GM23248 (cell line): ENCODE data around the gene SLC66A1. TPM values are rescaled to one million over a fixed set of nuclear protein-coding genes. Genes with fewer than 3 reads are reported as not detected.
"Not testable (repeated sequence)": the region's sequence is repeated elsewhere in the genome, so short reads cannot be mapped to it uniquely, and the experiment has no call there.

Experiments
- DNase-seq: peaks from one replicate; pipeline ENCODE4 v3.0.0-alpha.2; 2015
- H2AFZ ChIP-seq: fragments of 200-600 bp; sonication (generic); 2 replicates; pipeline ENCODE4 v1.6.1; 2016; ENCODE audit warnings: antibody characterized with exemption
- H3F3A ChIP-seq: fragments of 200-600 bp; sonication (generic); 2 replicates; pipeline ENCODE4 v1.6.1; 2016; ENCODE audit warnings: mild to moderate bottlenecking, antibody characterized with exemption, mixed run types; ENCODE audit not compliant: insufficient read depth
- H3K27ac ChIP-seq: fragments of 200-600 bp; sonication (generic); 2 replicates; pipeline ENCODE4 v1.5.1; 2016; ENCODE audit warnings: mild to moderate bottlenecking
- H3K27me3 ChIP-seq: fragments of 200-600 bp; sonication (generic); replicated peaks from 2 replicates; pipeline ENCODE4 v1.6.1; 2016; ENCODE audit warnings: mild to moderate bottlenecking; ENCODE audit not compliant: insufficient read depth
- H3K36me3 ChIP-seq: fragments of 200-600 bp; sonication (generic); 2 replicates; pipeline ENCODE4 v1.6.1; 2016; ENCODE audit warnings: low read depth, mild to moderate bottlenecking
- H3K4me1 ChIP-seq: fragments of 200-600 bp; sonication (generic); 2 replicates; pipeline ENCODE4 v1.6.1; 2016; ENCODE audit warnings: mild to moderate bottlenecking; ENCODE audit not compliant: insufficient read depth
- H3K4me2 ChIP-seq: fragments of 200-600 bp; sonication (generic); one replicate; pipeline ENCODE4 v1.6.1; 2016; ENCODE audit warnings: mild to moderate bottlenecking; ENCODE audit not compliant: unreplicated experiment
- H3K4me3 ChIP-seq: fragments of 200-600 bp; sonication (generic); 2 replicates; pipeline ENCODE4 v1.5.1; 2016; ENCODE audit warnings: mild to moderate bottlenecking
- H3K79me2 ChIP-seq: fragments of 200-600 bp; sonication (generic); 2 replicates; pipeline ENCODE4 v1.6.1; 2016; ENCODE audit warnings: mild to moderate bottlenecking; ENCODE audit not compliant: insufficient read depth
- H3K9ac ChIP-seq: fragments of 200-600 bp; sonication (generic); 2 replicates; pipeline ENCODE4 v1.6.1; 2016; ENCODE audit warnings: mild to moderate bottlenecking
- H3K9me2 ChIP-seq: fragments of 200-600 bp; sonication (generic); 2 replicates; pipeline ENCODE4 v1.6.1; 2016; ENCODE audit warnings: mixed run types, mild to moderate bottlenecking, moderate library complexity; ENCODE audit not compliant: insufficient read depth
- H3K9me3 ChIP-seq: fragments of 200-600 bp; sonication (generic); one replicate; pipeline ENCODE4 v1.6.1; 2017; ENCODE audit warnings: low read depth
- H4K20me1 ChIP-seq: fragments of 200-600 bp; sonication (generic); 2 replicates; pipeline ENCODE4 v1.6.0; 2016; ENCODE audit not compliant: insufficient read depth
- EZH2 ChIP-seq: fragments of 200-600 bp; sonication (generic); IDR thresholded peaks from 2 replicates; pipeline ENCODE4 v1.6.1; 2018; ENCODE audit warnings: antibody characterized with exemption, mild to moderate bottlenecking; ENCODE audit not compliant: insufficient read depth, poor library complexity, severe bottlenecking
- EZH2phosphoT487 ChIP-seq: fragments of 200-600 bp; sonication (generic); IDR thresholded peaks from 2 replicates; pipeline ENCODE4 v1.6.1; 2018; ENCODE audit warnings: antibody characterized with exemption, moderate library complexity, mild to moderate bottlenecking, low read depth; ENCODE audit not compliant: insufficient read depth
- WGBS, 2 experiments: methylation state at CpG; one replicate each; pipeline ENCODE4 v1.1.6; 2015 to 2017; ENCODE audit warnings: low lambda C conversion rate in 2 of 2, low coverage in 1 of 2; ENCODE audit errors: missing lambda C conversion rate in 2 of 2; 5-methylcytosine and 5-hydroxymethylcytosine counted together
- in situ Hi-C: fragments of 300-500 bp; cut with MboI; formaldehyde crosslinking; loops from 2 replicates; pipeline ENCODE4 v1.15.0; 2020
- polyA plus RNA-seq: library from polyadenylated mRNA; unstranded; fragments of >200 nt; fragmentation: Nextera tagmentation; extraction: Ambion mirVana; gene quantifications from 2 replicates; pipeline ENCODE4 v1.2.1, GENCODE V29; 2016
- total RNA-seq: library from RNA; depleted of rRNA; stranded (reverse); fragments of >200 nt; shearing (Covaris generic); gene quantifications from 2 replicates; pipeline ENCODE4 v1.2.3, GENCODE V29; 2014; rRNA removed

The SLC66A1 gene, protein sequence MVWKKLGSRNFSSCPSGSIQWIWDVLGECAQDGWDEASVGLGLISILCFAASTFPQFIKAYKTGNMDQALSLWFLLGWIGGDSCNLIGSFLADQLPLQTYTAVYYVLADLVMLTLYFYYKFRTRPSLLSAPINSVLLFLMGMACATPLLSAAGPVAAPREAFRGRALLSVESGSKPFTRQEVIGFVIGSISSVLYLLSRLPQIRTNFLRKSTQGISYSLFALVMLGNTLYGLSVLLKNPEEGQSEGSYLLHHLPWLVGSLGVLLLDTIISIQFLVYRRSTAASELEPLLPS
- total RNA-seq (16.2 and 20.5 TPM in 2 replicates), polyA plus RNA-seq (13.1 and 13.5 TPM in 2 replicates)

DNA sequence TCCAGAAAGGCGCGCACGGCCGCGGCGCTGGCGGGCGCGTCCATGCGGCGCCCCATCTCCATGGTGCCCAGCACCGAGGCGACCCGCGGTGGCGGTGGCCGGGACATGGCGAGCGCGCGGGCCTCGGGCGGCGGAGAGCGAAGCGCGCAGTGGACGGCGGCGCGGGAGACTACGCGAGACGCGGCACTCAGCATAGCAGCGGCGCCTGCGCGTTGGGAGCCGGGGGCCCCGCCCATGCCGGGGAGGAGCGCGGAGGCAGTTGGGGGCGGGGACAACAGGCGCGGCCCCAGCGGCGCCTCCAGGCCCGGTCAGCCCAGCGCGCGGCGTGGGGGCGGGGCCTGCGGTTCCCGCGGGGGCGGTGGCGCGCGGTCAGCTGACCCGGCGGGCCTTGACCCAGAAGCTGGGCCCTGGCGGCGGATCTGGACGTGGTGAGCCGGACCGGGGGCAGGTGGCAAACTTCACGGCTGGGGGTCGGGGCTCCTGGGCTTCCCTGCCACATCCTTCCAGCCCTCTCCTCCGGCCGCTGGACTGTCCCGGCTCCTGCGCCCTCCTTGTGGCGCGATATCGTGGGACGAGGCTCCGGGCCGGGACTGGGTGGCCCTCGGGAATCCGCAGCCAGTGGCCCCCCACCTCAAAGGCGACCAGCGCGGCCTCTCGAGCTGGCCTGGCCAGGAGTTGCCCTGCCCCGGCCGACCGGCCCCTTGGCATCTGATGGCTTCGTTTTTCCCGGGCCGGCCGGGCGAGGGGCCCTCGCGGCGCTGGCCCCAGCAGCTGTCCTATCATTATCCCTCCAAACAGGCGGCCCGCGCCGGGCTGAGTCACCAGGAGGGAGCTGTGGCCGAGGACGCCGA, at the start of gene SLC66A1, which contains the start of gene AKR7A2:
Gene SLC66A1 (plus strand): TSS at position 396 of the 851 bp plus-strand sequence. CDS start 5,352 bp downstream, outside the sequence.
Gene AKR7A2 (minus strand): TSS at position 214 of the 851 bp plus-strand sequence. CDS start 20 bp downstream, at position 194.
- H3K9me3 ChIP-seq, result no peaks in the 10 kb centered on the region
- H3F3A ChIP-seq, result 0 out of 2 replicates have a peak, but pooled peaks cover 8% of the 10 kb centered on the region
- no peak for TF ChIP-seq EZH2
- TF ChIP-seq EZH2phosphoT487, result no peak
- H3K4me3 ChIP-seq, result peak within 1 kb of the TSS; percentile 82
- peak within 1 kb of the TSS; percentile 88 for H3K9ac ChIP-seq
- H3K27ac ChIP-seq, result peak within 1 kb of the TSS; percentile 76
- H4K20me1 ChIP-seq, result no peaks in the 10 kb centered on the region; the same call in 1 of the 2 replicates
- DNase-seq, result peak; percentile 98
- H3K9me2 ChIP-seq, result no peaks in the 10 kb centered on the region
- peaks cover 44% of the 10 kb centered on the region for H3K79me2 ChIP-seq
- H2AFZ ChIP-seq, result peak within 1 kb of the TSS; percentile 79
- H3K27me3 ChIP-seq, result no peaks in the 10 kb centered on the region
- peaks cover 7% of the 10 kb centered on the region; the same call in 1 of the 2 replicates for H3K36me3 ChIP-seq
- H3K4me1 ChIP-seq, result peaks cover 19% of the 10 kb centered on the region
- peak within 1 kb of the TSS; percentile 98 for H3K4me2 ChIP-seq
- in situ Hi-C loops, result no loop called here
- WGBS, 2 experiments, result 2% methylated on average over 65 to 94 of the region's 105 CpGs

DNA sequence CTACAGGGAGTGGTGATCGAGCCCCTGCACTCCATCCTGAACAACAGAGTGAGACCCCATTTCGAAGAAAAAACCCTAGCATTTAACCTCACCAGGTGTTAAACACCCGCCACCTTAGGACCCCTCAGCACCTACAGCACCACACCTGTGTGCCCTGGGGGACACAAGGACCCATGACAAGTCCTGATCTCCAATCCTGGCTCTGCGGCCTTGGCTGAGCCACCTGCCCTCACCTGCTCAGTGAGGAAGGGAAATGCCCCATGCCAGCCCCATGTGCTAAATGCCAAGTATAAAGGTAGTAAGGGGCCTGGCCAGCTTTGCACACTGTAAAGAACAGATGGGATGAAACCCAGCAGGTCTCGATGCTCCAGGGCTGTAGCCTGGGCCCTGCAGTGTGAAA, 49.4 kb upstream of the SLC66A1 start:
- H3K27ac ChIP-seq, result no peak overlapping the region
- no peaks in the 10 kb centered on the region for H3K9me3 ChIP-seq
- H3K9me2 ChIP-seq, result no peaks in the 10 kb centered on the region
- no peaks in the 10 kb centered on the region for H4K20me1 ChIP-seq
- H3K4me2 ChIP-seq, result no peak overlapping the region
- no peaks in the 10 kb centered on the region for H3K27me3 ChIP-seq
- DNase-seq, result no peak
- no peaks in the 10 kb centered on the region for H3K79me2 ChIP-seq
- no peak overlapping the region for H2AFZ ChIP-seq
- H3K4me3 ChIP-seq, result no peak overlapping the region
- peaks cover 20% of the 10 kb centered on the region; the same call in 1 of the 2 replicates for H3K36me3 ChIP-seq
- in situ Hi-C loops, result no loop called here
- 97 to 99% methylated on average over 5 of the region's 5 CpGs for whole genome bisulfite sequencing, 2 experiments
- peaks cover 29% of the 10 kb centered on the region for H3F3A ChIP-seq
- H3K4me1 ChIP-seq, result peaks cover 18% of the 10 kb centered on the region
- TF ChIP-seq EZH2, result no peak
- TF ChIP-seq EZH2phosphoT487, result no peak
- H3K9ac ChIP-seq, result no peak overlapping the region

GRCh38 chr1:19268445-19268844, 43.7 kb upstream of the SLC66A1 start:
- no peaks in the 10 kb centered on the region for H3F3A ChIP-seq
- no peak overlapping the region for H3K9ac ChIP-seq
- no peaks in the 10 kb centered on the region for H3K9me3 ChIP-seq
- DNase-seq, result no peak
- 72 to 73% methylated on average over 11 of the region's 11 CpGs for WGBS, 2 experiments
- no peak overlapping the region for H3K27ac ChIP-seq
- H3K4me3 ChIP-seq, result no peak overlapping the region
- no peaks in the 10 kb centered on the region for H3K27me3 ChIP-seq
- H3K9me2 ChIP-seq, result no peaks in the 10 kb centered on the region
- H3K4me2 ChIP-seq, result no peak overlapping the region
- no peaks in the 10 kb centered on the region for H3K36me3 ChIP-seq
- H4K20me1 ChIP-seq, result no peaks in the 10 kb centered on the region
- in situ Hi-C loops, result no loop called here
- TF ChIP-seq EZH2phosphoT487, result no peak
- TF ChIP-seq EZH2, result no peak
- no peak overlapping the region for H2AFZ ChIP-seq
- no peaks in the 10 kb centered on the region for H3K79me2 ChIP-seq
- H3K4me1 ChIP-seq, result no peaks in the 10 kb centered on the region

DNA sequence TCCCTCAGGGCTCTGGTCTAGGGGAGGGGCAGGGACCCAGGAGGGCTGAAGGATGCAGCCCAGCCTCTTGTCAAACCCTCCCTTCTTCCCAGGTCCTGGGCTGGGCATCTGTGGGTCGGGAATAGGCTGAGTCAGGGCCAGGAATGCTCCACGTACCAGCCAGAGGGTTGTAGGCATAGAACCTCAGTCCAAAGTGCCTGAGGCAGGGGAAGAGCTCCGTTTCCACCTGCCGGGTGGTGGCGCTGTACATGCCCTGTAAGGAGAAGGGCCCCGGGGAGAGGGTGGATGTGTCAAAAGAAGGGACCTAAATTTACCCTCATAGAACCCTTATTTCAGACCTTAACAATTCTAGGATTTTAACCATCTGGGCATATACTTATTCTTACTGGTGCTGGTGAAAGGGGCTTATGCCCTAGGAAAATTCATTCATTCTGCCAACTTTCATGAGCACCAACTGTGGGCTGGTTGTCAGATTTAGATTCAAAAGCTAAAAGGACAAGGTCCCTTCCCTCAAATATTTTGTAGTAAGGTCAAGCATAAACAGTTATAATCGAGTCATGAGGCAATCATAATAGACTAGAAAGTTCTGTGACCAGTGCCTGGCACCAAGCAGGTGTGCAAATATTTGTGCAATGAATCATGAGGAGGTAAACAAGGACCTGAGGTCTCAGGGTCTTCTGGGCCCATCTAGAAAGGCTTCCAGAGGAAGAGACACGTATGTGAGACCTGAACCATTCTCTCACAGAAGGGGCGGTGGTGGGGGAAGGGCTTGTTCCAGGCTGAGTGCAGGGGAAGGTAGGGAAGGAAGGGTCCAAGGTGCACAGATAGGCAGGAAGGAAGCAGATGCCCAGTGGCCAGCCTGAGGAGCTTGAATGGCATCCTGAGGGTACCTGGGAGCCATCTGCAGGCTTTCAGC, 42.4 kb upstream of the SLC66A1 start:
- H3K9ac ChIP-seq, H3K9me3 ChIP-seq, H3F3A ChIP-seq, H3K4me3 ChIP-seq, H3K79me2 ChIP-seq, in situ Hi-C loops, H4K20me1 ChIP-seq, H3K27me3 ChIP-seq, H3K27ac ChIP-seq, H3K4me1 ChIP-seq, DNase-seq, H3K36me3 ChIP-seq, H3K9me2 ChIP-seq, H3K4me2 ChIP-seq, H2AFZ ChIP-seq: not testable (repeated sequence)
- 72 to 73% methylated on average over 9 of the region's 9 CpGs for WGBS, 2 experiments

- WGBS, 2 experiments, result 73 to 82% methylated on average over 6 of the region's 6 CpGs
- not testable (repeated sequence) for H3K9me3 ChIP-seq
Measured at GRCh38 chr1:19270343-19270730, 41.8 kb upstream of the SLC66A1 start.

More at GRCh38 chr1:19270343-19270730, 41.8 kb upstream of the SLC66A1 start:
- H3K9ac ChIP-seq, H3F3A ChIP-seq, H3K9me2 ChIP-seq, H3K27ac ChIP-seq, H3K4me1 ChIP-seq, H3K36me3 ChIP-seq, H3K4me3 ChIP-seq, in situ Hi-C loops, H2AFZ ChIP-seq, DNase-seq, H3K27me3 ChIP-seq, H3K4me2 ChIP-seq, H3K79me2 ChIP-seq, H4K20me1 ChIP-seq: not testable (repeated sequence)
